Upper lobe of left lung (tissue), 6 donors: ENCODE data around the gene SBF2. TPM values are rescaled to one million over a fixed set of nuclear protein-coding genes. Genes with fewer than 3 reads are reported as not detected.

Source experiments
- ATAC-seq, 2 donors: fragments of 200-7000 bp; cut with Tn5 transposase; one replicate each; pipeline ENCODE4 v1.9.1; 2022; ENCODE audit warnings: mild to moderate bottlenecking in 2 of 2, moderate library complexity in 2 of 2; ENCODE audit not compliant: low FRiP score in 2 of 2
- DNase-seq, 2 donors: peaks; one replicate each; pipeline ENCODE4 v3.0.0-alpha.2; 2019 to 2020
- H3K27ac ChIP-seq, 4 donors: fragments of 200-600 bp; sonication (generic); one replicate each; pipeline ENCODE4 v1.5.1; 2016 to 2019
- H3K27me3 ChIP-seq, 4 donors: fragments of 200-600 bp; sonication (generic); one replicate each; pipeline ENCODE4 v1.5.1; 2017 to 2019
- H3K36me3 ChIP-seq, 4 donors: fragments of 200-600 bp; sonication (generic); one replicate each; pipeline ENCODE4 v1.5.1; 2016 to 2019
- H3K4me1 ChIP-seq, 4 donors: fragments of 200-600 bp; sonication (generic); one replicate each; pipeline ENCODE4 v1.5.1; 2018 to 2019
- H3K4me3 ChIP-seq, 4 donors: fragments of 200-600 bp; sonication (generic); one replicate each; pipeline ENCODE4 v1.5.1; 2017 to 2019; ENCODE audit warnings: mild to moderate bottlenecking in 2 of 4, moderate library complexity in 1 of 4
- H3K9me3 ChIP-seq, 4 donors: fragments of 200-600 bp; sonication (generic); one replicate each; pipeline ENCODE4 v1.5.1; 2018 to 2019
- EP300 ChIP-seq, 4 donors: sonication (generic); formaldehyde crosslinking; IDR thresholded peaks; one replicate each; pipeline ENCODE4 v1.5.1; 2017; ENCODE audit warnings: antibody characterized with exemption in 4 of 4, control low read depth in 2 of 4
- POLR2A ChIP-seq, 4 donors: fragments of 450-650 bp; IDR thresholded peaks; one replicate each; pipeline ENCODE4 v1.5.1; 2016 to 2017; ENCODE audit warnings: antibody characterized with exemption in 4 of 4, mild to moderate bottlenecking in 2 of 4
- POLR2AphosphoS5 ChIP-seq, 2 donors: sonication (generic); formaldehyde crosslinking; IDR thresholded peaks; one replicate each; pipeline ENCODE4 v1.5.1; 2017; ENCODE audit warnings: antibody characterized with exemption in 2 of 2
- WGBS, 2 donors: methylation state at CpG; one replicate each; pipeline ENCODE4 v1.1.5; 2017 to 2018; 5-methylcytosine and 5-hydroxymethylcytosine counted together
- total RNA-seq, 6 donors: library from RNA; depleted of rRNA in 4 of 6; stranded (reverse); fragments of >200 nt in 4 of 6; gene quantifications; one replicate each; pipeline versions ENCODE4 v1.1.0 to v1.2.1, GENCODE V29; 2016 to 2021
- TF ChIP-seq, protein P1 (sequence below), 6 experiments: fragments of 450-650 bp in 4 of 6; fragments of 200-600 bp in 2 of 6; sonication (generic) in 2 of 6; IDR thresholded peaks; one replicate each; pipeline ENCODE4 v1.5.1; 2016 to 2019; ENCODE audit warnings: antibody characterized with exemption in 6 of 6
- donor health status: DM: no; HTN: no; CAD: no; lungs with moderate emphysema.
- donor health status: DM: no; HTN: yes; CAD: no; lungs with severe emphysema.

SBF2 gene
- total RNA-seq, 6 donors from 2014 or later = 22.2 to 54.5 (median 41.2) TPM

DNA sequence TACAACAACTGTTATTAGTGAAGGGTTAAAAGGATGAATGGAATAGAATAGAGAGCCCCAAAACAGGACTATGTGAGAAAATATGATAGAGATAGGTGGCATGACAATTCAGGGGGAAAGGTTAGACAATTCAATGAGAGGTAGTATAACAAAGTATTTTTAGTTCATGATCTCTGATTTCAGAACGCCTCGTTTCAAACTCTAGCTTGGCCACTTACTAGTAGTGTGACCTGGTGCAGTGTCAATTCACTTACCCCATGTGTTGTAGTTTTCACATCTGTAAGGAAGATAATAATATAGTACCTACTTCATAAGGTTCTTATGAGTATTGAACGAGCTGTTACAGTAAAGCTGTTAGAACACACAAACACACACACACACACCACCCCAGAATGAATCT is 322.1 kb downstream of the SBF2 start:
- Histone ChIP-seq H3K27me3 (no peaks in the 10 kb centered on the region), H3K9me3 (no peaks in the 10 kb centered on the region), H3K36me3 (peaks cover 0 to 7% (median 0%) of the 10 kb centered on the region in 4 donors), H3K4me3 (no peak overlapping the region), H3K27ac (no peak overlapping the region), H3K4me1 (peaks cover 0 to 3% (median 0%) of the 10 kb centered on the region in 4 donors)
- no peak for ATAC-seq
- no peak for TF ChIP-seq EP300 (IDR thresholded peaks at IDR 0.05)
- TF ChIP-seq POLR2AphosphoS5 (IDR thresholded peaks at IDR 0.05) = no peak
- no peak for TF ChIP-seq POLR2A (IDR thresholded peaks at IDR 0.05)
- TF ChIP-seq, protein P1, sequence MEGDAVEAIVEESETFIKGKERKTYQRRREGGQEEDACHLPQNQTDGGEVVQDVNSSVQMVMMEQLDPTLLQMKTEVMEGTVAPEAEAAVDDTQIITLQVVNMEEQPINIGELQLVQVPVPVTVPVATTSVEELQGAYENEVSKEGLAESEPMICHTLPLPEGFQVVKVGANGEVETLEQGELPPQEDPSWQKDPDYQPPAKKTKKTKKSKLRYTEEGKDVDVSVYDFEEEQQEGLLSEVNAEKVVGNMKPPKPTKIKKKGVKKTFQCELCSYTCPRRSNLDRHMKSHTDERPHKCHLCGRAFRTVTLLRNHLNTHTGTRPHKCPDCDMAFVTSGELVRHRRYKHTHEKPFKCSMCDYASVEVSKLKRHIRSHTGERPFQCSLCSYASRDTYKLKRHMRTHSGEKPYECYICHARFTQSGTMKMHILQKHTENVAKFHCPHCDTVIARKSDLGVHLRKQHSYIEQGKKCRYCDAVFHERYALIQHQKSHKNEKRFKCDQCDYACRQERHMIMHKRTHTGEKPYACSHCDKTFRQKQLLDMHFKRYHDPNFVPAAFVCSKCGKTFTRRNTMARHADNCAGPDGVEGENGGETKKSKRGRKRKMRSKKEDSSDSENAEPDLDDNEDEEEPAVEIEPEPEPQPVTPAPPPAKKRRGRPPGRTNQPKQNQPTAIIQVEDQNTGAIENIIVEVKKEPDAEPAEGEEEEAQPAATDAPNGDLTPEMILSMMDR (IDR thresholded peaks at IDR 0.05) = no peak
- DNase-seq = no peak
- 78 to 90% methylated on average over 3 of the region's 3 CpGs for WGBS, 2 donors

DNA sequence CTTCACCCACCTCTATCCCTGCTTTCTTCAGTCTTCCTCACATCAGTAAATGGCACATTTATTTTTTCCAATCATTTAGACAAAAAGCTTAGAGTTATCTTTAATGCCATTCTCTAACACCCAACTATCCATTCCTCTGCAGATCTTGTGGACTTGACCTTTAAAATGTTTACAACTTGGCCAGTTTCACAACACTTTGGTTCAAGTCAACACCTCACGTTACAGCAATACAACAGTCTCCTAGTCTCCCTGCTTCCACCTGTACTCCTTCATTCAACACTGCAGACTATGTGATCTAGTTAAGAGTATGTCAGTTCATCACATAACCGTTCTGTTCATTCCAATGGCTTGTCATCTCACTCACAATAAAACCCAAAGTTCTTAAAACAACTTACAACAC is 325.0 kb downstream of the SBF2 start:
- Histone ChIP-seq H3K27me3 (no peaks in the 10 kb centered on the region), H3K9me3 (no peaks in the 10 kb centered on the region), H3K36me3 (peaks cover 0 to 5% (median 0%) of the 10 kb centered on the region in 4 donors), H3K4me3 (no peak overlapping the region), H3K27ac (no peak overlapping the region), H3K4me1 (peaks cover 0 to 3% (median 0%) of the 10 kb centered on the region in 4 donors)
- TF ChIP-seq POLR2A (IDR thresholded peaks at IDR 0.05) = no peak
- TF ChIP-seq POLR2AphosphoS5 (IDR thresholded peaks at IDR 0.05) = no peak
- TF ChIP-seq EP300 (IDR thresholded peaks at IDR 0.05) = no peak
- TF ChIP-seq, protein P1 (IDR thresholded peaks at IDR 0.05) = no peak
- WGBS, 2 donors = 80 to 85% methylated on average over 2 of the region's 2 CpGs
- ATAC-seq (no peak), DNase-seq (no peak)

DNA sequence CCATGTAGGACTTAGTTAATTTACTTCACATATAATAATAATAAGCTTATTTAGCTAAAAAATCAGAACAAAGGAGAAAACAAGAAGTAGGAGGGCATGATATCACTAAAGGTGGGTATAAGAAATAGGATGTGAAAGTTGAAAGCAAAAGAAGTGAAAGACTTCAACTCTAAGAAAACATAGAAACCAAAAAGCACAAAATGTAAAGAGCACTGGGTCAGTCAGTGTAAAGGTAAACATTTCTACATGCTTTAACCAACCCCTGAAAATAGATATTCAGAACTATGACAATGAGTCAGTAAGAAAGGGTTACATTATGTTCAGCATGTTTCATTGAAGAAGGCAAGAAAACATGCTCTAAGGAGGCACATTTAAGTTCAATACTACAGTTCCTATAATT is 331.3 kb downstream of the SBF2 start:
- Histone ChIP-seq H3K27ac (no peak overlapping the region), H3K27me3 (no peaks in the 10 kb centered on the region), H3K4me3 (no peak overlapping the region), H3K9me3 (no peaks in the 10 kb centered on the region), H3K36me3 (peaks cover 0 to 32% (median 0%) of the 10 kb centered on the region in 4 donors), H3K4me1 (no peaks in the 10 kb centered on the region)
- TF ChIP-seq, protein P1 (IDR thresholded peaks at IDR 0.05) = no peak
- TF ChIP-seq POLR2AphosphoS5 (IDR thresholded peaks at IDR 0.05) (no peak), EP300 (IDR thresholded peaks at IDR 0.05) (no peak), POLR2A (IDR thresholded peaks at IDR 0.05) (no peak)
- DNase-seq (no peak), ATAC-seq (no peak)

DNA sequence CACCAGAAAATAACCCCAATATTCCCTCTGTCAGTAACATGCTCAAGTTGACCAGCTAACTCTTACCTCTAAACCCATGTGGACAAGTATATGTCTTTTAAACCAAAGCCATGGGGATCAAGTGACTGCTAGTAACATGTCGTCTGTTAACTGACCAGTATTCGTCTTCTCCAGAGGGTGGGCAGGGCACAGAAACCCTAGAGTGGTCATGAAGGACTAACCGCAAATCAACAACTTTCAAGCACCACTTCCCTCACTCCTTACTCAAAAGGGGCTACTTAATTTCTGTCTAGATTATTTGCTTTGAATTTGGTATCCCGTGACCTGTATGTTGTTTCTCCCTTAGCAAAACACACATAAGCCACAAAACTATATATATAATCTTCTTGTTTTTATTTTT is 336.9 kb downstream of the SBF2 start:
- TF ChIP-seq POLR2AphosphoS5 (IDR thresholded peaks at IDR 0.05) (no peak), POLR2A (IDR thresholded peaks at IDR 0.05) (no peak), EP300 (IDR thresholded peaks at IDR 0.05) (no peak)
- TF ChIP-seq, protein P1 (IDR thresholded peaks at IDR 0.05) = no peak
- H3K36me3 ChIP-seq = peaks cover 0 to 26% (median 0%) of the 10 kb centered on the region in 4 donors
- no peak overlapping the region for H3K4me3 ChIP-seq
- H3K27me3 ChIP-seq = no peaks in the 10 kb centered on the region
- no peaks in the 10 kb centered on the region for H3K9me3 ChIP-seq
- H3K27ac ChIP-seq = no peak overlapping the region
- DNase-seq = no peak
- 76 to 82% methylated on average over 4 of the region's 4 CpGs for whole genome bisulfite sequencing, 2 donors
- H3K4me1 ChIP-seq = no peaks in the 10 kb centered on the region
- no peak for ATAC-seq

DNA sequence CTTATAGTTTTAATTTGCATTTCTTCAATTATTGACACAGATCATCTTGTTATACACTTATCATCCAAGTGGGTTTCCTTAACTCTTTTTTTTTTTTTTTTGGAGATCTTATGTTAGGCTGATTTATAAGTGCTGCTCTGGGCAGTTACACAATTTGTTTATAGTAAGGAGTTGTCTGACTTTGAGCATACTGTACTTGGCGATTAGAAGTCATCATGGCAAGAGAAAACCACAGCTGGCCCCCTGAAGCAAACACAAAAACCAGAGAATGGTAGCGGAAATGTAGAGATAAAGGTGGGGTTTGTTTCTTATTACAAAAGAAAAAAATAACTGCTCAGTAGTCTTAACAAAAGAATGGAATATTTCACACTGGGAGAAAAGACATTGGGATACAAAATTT is 337.5 kb downstream of the SBF2 start:
- H3K4me1 ChIP-seq = no peaks in the 10 kb centered on the region
- H3K4me3 ChIP-seq = no peak overlapping the region
- H3K27me3 ChIP-seq = no peaks in the 10 kb centered on the region
- DNase-seq (no peak), ATAC-seq (no peak)
- H3K27ac ChIP-seq = no peak overlapping the region
- no peaks in the 10 kb centered on the region for H3K9me3 ChIP-seq
- WGBS, 2 donors = 72 to 89% methylated on average over 2 of the region's 2 CpGs
- peaks cover 0 to 25% (median 0%) of the 10 kb centered on the region in 4 donors for H3K36me3 ChIP-seq
- no peak for TF ChIP-seq EP300 (IDR thresholded peaks at IDR 0.05)
- TF ChIP-seq, protein P1 (IDR thresholded peaks at IDR 0.05) = no peak
- TF ChIP-seq POLR2A (IDR thresholded peaks at IDR 0.05) = no peak
